ENCODE results near the gene MYT1. TPM values are rescaled to one million over a fixed set of nuclear protein-coding genes. Genes with fewer than 3 reads are reported as not detected.

The MYT1 gene
- total RNA-seq, 3 donors from 2014 or later = 0.12 to 0.76 (median 0.14) TPM

- no peak for ATAC-seq
Measured at GRCh38 chr20:64203037-64203777, 39.0 kb downstream of the MYT1 start.

GRCh38 chr20:64205611-64206026 lies 41.4 kb downstream of the MYT1 start:
- no peaks in the 10 kb centered on the region for H3K9me3 ChIP-seq
- TF ChIP-seq CTCF (IDR thresholded peaks at IDR 0.05) = no peak
- H3K4me3 ChIP-seq = no peak overlapping the region
- DNase-seq = no peak
- ATAC-seq = no peak
- H3K4me1 ChIP-seq (ENCODE audit: low read depth) = no peaks in the 10 kb centered on the region
- intact Hi-C loops (cut with DNase I, micrococcal nuclease) = no loop called here
- no peaks in the 10 kb centered on the region for H3K36me3 ChIP-seq (ENCODE audit: low read depth)

More at GRCh38 chr20:64203037-64203777, 39.0 kb downstream of the MYT1 start:
- Histone ChIP-seq H3K9me3 (no peaks in the 10 kb centered on the region), H3K4me1 (ENCODE audit: low read depth) (no peaks in the 10 kb centered on the region), H3K4me3 (no peak overlapping the region), H3K36me3 (ENCODE audit: low read depth) (no peaks in the 10 kb centered on the region)
- no peak for DNase-seq
- intact Hi-C loops (cut with DNase I, micrococcal nuclease) = no loop called here
- TF ChIP-seq CTCF (IDR thresholded peaks at IDR 0.05) = no peak

- intact Hi-C loops (cut with DNase I, micrococcal nuclease) = no loop called here
- no peaks in the 10 kb centered on the region for H3K9me3 ChIP-seq
- no peak for ATAC-seq
- DNase-seq = no peak
- no peak overlapping the region for H3K4me3 ChIP-seq
- TF ChIP-seq CTCF (IDR thresholded peaks at IDR 0.05) = no peak
- H3K36me3 ChIP-seq (ENCODE audit: low read depth) = no peaks in the 10 kb centered on the region
- no peaks in the 10 kb centered on the region for H3K4me1 ChIP-seq (ENCODE audit: low read depth)
Measured at GRCh38 chr20:64206614-64207013, 42.4 kb downstream of the MYT1 start.

GRCh38 chr20:64207641-64208590 lies 43.7 kb downstream of the MYT1 start:
- no peaks in the 10 kb centered on the region for H3K4me1 ChIP-seq (ENCODE audit: low read depth)
- intact Hi-C loops (cut with DNase I, micrococcal nuclease) = no loop called here
- H3K4me3 ChIP-seq = no peak overlapping the region
- no peaks in the 10 kb centered on the region for H3K9me3 ChIP-seq
- ATAC-seq (no peak), DNase-seq (no peak)
- TF ChIP-seq CTCF (IDR thresholded peaks at IDR 0.05) = no peak
- no peaks in the 10 kb centered on the region for H3K36me3 ChIP-seq (ENCODE audit: low read depth)

GRCh38 chr20:64209148-64209547 lies 44.9 kb downstream of the MYT1 start:
- no peaks in the 10 kb centered on the region for H3K36me3 ChIP-seq (ENCODE audit: low read depth)
- no peaks in the 10 kb centered on the region for H3K4me1 ChIP-seq (ENCODE audit: low read depth)
- DNase-seq (no peak), ATAC-seq (no peak)
- no peak overlapping the region for H3K4me3 ChIP-seq
- H3K9me3 ChIP-seq = no peaks in the 10 kb centered on the region
- intact Hi-C loops (cut with DNase I, micrococcal nuclease) = no loop called here
- TF ChIP-seq CTCF (IDR thresholded peaks at IDR 0.05) = no peak
